Fibroblast of pulmonary artery (primary cell): Measurements from ENCODE around the gene EMC8.

Experiments
- DNase-seq: peaks from one replicate; pipeline ENCODE4 v3.0.0-alpha.2; 2010; ENCODE audit warnings: low read depth
- H3K4me3 ChIP-seq: replicated peaks from 2 replicates; pipeline ENCODE4 v1.5.1; 2011; ENCODE audit warnings: low read depth, mild to moderate bottlenecking, control low read depth, low read length, moderate library complexity
- TF ChIP-seq, protein P1 (sequence below): IDR thresholded peaks from 2 replicates; pipeline ENCODE4 v1.5.1; 2011; ENCODE audit warnings: mild to moderate bottlenecking, control low read depth, low read length, inconsistent platforms; ENCODE audit errors: missing control alignments

Gene EMC8

GRCh38 chr16:85844786-85845185, 45.4 kb upstream of the EMC8 start:
- TF ChIP-seq, protein P1, sequence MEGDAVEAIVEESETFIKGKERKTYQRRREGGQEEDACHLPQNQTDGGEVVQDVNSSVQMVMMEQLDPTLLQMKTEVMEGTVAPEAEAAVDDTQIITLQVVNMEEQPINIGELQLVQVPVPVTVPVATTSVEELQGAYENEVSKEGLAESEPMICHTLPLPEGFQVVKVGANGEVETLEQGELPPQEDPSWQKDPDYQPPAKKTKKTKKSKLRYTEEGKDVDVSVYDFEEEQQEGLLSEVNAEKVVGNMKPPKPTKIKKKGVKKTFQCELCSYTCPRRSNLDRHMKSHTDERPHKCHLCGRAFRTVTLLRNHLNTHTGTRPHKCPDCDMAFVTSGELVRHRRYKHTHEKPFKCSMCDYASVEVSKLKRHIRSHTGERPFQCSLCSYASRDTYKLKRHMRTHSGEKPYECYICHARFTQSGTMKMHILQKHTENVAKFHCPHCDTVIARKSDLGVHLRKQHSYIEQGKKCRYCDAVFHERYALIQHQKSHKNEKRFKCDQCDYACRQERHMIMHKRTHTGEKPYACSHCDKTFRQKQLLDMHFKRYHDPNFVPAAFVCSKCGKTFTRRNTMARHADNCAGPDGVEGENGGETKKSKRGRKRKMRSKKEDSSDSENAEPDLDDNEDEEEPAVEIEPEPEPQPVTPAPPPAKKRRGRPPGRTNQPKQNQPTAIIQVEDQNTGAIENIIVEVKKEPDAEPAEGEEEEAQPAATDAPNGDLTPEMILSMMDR, result no peak
- peak; percentile 9 for DNase-seq
- no peak overlapping the region for H3K4me3 ChIP-seq

- TF ChIP-seq, protein P1, result no peak
- DNase-seq, result no peak
- H3K4me3 ChIP-seq, result no peak overlapping the region
These were observed 44.8 kb upstream of the EMC8 start for GRCh38 chr16:85844169-85844481.

- TF ChIP-seq, protein P1, result no peak
- H3K4me3 ChIP-seq, result no peak overlapping the region
- no peak for DNase-seq
These were observed 44.3 kb upstream of the EMC8 start for GRCh38 chr16:85843471-85844168.

- TF ChIP-seq, protein P1, result no peak
- no peak for DNase-seq
- H3K4me3 ChIP-seq, result no peak overlapping the region
These were observed 43.5 kb upstream of the EMC8 start for GRCh38 chr16:85842848-85843247.

DNA sequence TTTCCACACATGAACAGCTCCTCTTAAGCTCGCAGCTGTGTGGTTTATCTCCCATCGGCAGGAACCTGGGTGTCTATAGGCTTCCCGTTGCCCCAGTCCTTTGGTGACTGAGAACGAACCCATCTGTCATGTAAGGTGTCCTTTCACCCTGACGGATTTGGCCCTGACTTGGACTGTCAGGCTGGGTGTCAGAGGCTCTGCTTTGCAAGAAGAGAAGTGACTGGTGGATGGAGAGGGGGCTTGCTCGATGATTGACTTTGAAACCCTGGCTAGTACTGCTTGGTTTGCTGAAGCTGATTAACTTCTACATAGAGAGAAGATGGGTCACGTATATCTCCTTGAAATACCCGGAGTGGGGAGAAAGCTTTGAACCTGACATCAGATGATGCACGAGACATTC, 43.1 kb upstream of the EMC8 start:
- TF ChIP-seq, protein P1, result no peak
- H3K4me3 ChIP-seq, result no peak overlapping the region
- no peak for DNase-seq

- no peak overlapping the region for H3K4me3 ChIP-seq
- no peak for DNase-seq
- TF ChIP-seq, protein P1, result no peak
These were observed 41.5 kb upstream of the EMC8 start for GRCh38 chr16:85840801-85841200.

DNA sequence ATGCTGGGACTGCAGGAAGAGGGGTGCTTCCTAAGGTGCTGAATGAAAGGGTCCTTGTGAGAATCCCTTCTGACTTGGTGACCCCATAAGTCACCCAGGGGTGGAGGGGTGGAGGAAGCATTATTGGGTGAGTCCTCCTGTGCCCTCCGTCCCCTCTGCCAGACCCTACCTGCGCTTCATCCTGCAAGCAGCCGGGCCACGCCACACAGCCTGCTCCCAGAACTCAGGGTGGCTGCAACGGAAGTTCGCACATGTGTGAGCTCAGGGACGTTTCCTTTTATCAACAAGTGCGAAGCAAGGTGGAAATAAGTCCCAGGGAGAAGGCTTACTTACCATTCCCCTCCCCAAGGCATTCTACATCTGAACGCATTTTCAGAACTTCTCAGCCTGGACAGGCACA, 41.1 kb upstream of the EMC8 start:
- TF ChIP-seq, protein P1, result no peak
- no peak overlapping the region for H3K4me3 ChIP-seq
- no peak for DNase-seq
